Mammary epithelial cell (primary cell): Measurements from ENCODE around the gene GM2A.

Source experiments
- EZH2 ChIP-seq: IDR thresholded peaks from 2 replicates; pipeline ENCODE4 v1.6.1; 2012; ENCODE audit warnings: low read length, inconsistent platforms, borderline replicate concordance
- TF ChIP-seq, protein P1 (sequence below), 2 donors: IDR thresholded peaks in 1 of 2; conservative IDR thresholded peaks in 1 of 2; 2 replicates each; pipeline ENCODE4 v1.5.1; 2011 to 2012; ENCODE audit warnings: inconsistent platforms in 2 of 2, low read length in 2 of 2, mild to moderate bottlenecking in 2 of 2, control low read depth in 1 of 2, low read depth in 1 of 2; ENCODE audit not compliant: insufficient read depth in 1 of 2; ENCODE audit errors: extremely low read depth in 1 of 2

DNA sequence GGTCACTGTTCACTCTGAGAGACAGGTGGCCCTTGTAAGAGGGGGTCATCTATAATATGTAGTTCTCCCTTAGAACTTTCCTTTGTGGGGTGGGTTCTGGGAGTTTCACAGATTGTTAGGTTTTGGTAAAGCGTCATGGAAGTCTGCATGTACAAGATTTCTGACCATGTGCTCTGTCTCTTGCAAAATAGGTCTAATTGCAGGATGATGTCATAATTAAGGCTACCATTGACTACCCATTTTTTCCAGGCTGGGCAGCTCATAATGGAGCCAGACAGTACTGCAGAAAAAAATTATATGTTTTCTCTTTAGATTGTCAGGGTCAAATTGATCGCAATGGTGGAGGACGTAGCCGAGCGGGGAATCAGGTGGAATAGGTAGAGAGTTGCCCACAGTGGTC lies 3.7 kb upstream of the GM2A start:
- TF ChIP-seq, protein P1, sequence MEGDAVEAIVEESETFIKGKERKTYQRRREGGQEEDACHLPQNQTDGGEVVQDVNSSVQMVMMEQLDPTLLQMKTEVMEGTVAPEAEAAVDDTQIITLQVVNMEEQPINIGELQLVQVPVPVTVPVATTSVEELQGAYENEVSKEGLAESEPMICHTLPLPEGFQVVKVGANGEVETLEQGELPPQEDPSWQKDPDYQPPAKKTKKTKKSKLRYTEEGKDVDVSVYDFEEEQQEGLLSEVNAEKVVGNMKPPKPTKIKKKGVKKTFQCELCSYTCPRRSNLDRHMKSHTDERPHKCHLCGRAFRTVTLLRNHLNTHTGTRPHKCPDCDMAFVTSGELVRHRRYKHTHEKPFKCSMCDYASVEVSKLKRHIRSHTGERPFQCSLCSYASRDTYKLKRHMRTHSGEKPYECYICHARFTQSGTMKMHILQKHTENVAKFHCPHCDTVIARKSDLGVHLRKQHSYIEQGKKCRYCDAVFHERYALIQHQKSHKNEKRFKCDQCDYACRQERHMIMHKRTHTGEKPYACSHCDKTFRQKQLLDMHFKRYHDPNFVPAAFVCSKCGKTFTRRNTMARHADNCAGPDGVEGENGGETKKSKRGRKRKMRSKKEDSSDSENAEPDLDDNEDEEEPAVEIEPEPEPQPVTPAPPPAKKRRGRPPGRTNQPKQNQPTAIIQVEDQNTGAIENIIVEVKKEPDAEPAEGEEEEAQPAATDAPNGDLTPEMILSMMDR (conservative IDR thresholded peaks at IDR 0.05 in 1 of 2, IDR thresholded peaks at IDR 0.05 in 1 of 2; ENCODE audit: extremely low read depth in 1 of 2, insufficient read depth in 1 of 2, low read depth in 1 of 2, low read length in 2 of 2), result no peak
- no peak for TF ChIP-seq EZH2
